DMS153 (cell line): ENCODE measurements around the gene TNN.

Source experiments
- DNase-seq: peaks from one replicate; lab custom pipeline; 2025; lab: John Stamatoyannopoulos, UW

The TNN gene

GRCh38 chr1:175174309-175175102 is 106.9 kb downstream of the TNN start:
- no peak for DNase-seq

GRCh38 chr1:175176246-175176645 is 108.6 kb downstream of the TNN start:
- no peak for DNase-seq

- DNase-seq: no peak
Observed at GRCh38 chr1:175178056-175178455, 110.4 kb downstream of the TNN start.

GRCh38 chr1:175178456-175178855 is 110.8 kb downstream of the TNN start:
- DNase-seq: no peak

- DNase-seq: no peak
Observed at GRCh38 chr1:175179837-175180590, 112.4 kb downstream of the TNN start.

- DNase-seq: no peak
Observed at GRCh38 chr1:175182201-175182746, 114.6 kb downstream of the TNN start.

GRCh38 chr1:175183586-175183985 is 116.0 kb downstream of the TNN start:
- no peak for DNase-seq

GRCh38 chr1:175185903-175186302 is 118.3 kb downstream of the TNN start:
- DNase-seq: no peak

GRCh38 chr1:175186433-175187160 is 119.0 kb downstream of the TNN start:
- no peak for DNase-seq

- no peak for DNase-seq
Observed at GRCh38 chr1:175188936-175189335, 121.3 kb downstream of the TNN start.

- DNase-seq: peak; percentile 19
Observed at GRCh38 chr1:175191659-175192058, 124.0 kb downstream of the TNN start.

- DNase-seq: peak; percentile 32
Observed at GRCh38 chr1:175192111-175192629, 124.5 kb downstream of the TNN start.

- DNase-seq: peak; percentile 48
Observed at GRCh38 chr1:175192630-175193526, 125.2 kb downstream of the TNN start, which contains the start of gene KIAA0040. Gene KIAA0040, minus strand, starts transcription at chr1:175192776. Its CDS starts 31,763 bp downstream, at chr1:175161013.

- no peak for DNase-seq
Observed at GRCh38 chr1:175193527-175193910, 125.9 kb downstream of the TNN start.

GRCh38 chr1:175195281-175195680 is 127.6 kb downstream of the TNN start:
- no peak for DNase-seq

GRCh38 chr1:175195798-175196197 is 128.2 kb downstream of the TNN start:
- no peak for DNase-seq

- DNase-seq: peak; percentile 62
Observed at GRCh38 chr1:175197531-175197930, 129.9 kb downstream of the TNN start.
